NOMO-1 (cell line): ENCODE results near the gene RUBCNL.

Source experiments
- DNase-seq, 2 experiments: peaks; one replicate each; lab custom pipeline; 2025; ENCODE audit not compliant: unreplicated experiment in 2 of 2; lab: John Stamatoyannopoulos, UW

The RUBCNL gene

DNA sequence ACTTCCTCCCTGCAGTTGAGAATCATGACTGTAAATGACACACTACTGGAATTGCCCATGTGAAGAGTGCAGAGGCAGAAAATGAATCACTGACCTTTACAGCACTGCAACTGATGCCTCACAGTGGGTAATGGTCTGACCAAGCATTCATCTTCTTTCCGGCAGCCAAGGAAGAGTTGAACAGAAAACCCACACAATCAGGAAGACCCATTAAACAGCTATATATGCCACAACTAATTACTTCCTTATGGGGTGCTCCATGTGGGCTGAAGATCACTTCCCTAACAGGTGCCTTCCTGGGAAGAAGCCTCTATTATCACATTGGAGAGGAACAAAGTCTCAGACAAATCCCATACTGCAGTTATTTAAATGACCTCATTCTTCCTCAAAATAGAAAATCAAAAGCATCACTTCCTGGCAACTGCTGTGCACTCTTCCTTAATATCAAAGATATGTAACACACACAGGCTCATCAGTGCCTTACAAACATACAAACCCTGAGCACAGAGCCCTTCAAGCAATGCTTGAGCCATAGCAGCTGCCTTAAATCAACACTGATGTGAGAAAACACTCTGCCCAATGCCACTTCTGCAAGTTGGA lies 45.8 kb downstream of the RUBCNL start:
- DNase-seq: peak; percentile 43 to 76

DNA sequence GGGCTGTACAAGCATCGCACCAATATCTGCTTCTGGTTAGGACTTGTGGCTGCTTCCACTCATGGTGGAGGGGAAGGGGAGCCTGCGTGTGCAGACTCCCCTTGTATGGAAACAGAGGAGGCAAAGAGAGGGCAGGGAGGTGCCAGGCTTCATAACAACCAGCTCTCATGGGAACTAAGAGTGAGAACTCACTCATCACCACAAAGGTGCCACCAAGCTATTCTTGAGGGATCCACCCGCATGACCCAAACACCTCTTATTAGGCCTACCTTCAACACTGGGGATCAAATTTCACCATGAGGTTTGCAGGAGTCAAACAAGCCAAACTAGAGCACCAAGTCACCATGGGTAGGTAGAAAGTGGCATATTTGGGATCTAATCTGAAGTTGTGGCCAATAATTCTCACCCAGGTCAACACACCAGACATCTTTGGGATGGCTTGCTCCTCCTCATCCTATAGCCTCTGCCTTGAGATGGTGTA lies 46.4 kb downstream of the RUBCNL start:
- DNase-seq: no peak

DNA sequence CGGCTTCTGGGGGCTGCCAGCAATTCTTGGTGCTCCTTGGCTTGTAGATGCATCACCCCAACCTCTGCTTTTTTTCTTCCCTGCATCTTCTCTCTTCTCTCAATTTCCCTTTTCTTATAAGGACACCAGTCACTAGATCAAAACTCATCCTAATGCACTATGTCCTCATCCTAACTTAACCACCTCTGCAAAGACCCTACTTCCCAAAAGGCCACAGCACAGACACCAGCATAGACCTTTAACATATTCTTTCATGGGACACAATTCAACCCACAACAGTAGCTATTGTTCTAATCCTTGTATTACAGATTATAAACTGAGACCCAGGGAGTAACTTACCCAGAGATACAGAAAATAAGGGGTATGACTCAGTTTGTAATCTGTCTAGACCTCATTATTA lies 47.0 kb downstream of the RUBCNL start:
- no peak for DNase-seq

DNA sequence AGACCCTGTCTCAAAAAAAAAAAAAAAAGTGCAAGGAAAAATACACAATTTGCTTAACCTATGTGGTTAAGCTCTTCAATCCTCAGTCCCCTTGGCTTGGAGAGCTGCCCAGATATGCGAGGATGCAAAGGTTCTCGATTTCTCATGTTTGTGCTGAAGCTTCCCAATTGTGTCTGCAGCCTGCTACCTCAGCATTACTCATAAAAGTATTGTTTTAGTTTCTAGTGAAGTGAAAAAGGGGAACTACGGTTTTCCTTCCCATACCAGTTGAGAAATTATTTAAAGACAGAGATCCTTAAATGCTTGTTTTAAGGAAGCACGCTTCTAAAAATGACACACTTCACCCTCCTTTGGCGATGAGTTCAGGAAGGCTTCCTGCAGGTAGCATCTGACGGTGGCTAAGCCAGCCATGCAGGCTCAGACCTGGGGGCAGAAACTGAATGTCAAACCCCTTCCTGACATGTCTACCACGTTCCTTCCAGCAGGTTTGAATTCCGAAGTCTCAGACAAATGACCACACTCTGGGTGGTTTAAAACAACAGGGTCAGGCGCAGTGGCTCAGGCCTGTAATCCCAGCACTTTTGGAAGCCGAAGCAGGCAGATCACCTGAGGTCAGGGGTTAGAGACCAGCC lies 47.9 kb downstream of the RUBCNL start:
- peak; percentile 60 to 95 for DNase-seq

DNA sequence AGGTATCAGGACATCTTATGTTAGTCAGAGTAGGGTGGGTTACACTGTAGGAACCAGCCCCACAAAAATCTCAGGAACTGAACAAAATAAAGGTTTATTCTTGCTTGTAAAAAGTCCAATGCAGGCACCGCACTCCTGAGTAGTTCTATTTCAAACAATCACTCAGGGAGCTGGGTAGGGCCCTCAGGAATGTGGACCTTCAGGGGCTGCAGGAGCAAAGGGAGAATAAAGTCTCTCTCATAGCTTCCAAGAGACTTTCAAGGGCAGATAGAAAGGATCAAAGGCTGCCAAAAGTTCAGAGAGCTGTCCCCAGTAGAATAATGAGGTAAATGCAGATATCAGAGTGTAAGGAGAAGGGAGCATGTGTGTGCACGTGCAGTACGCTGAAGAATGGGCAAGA lies 49.4 kb downstream of the RUBCNL start:
- no peak for DNase-seq

DNA sequence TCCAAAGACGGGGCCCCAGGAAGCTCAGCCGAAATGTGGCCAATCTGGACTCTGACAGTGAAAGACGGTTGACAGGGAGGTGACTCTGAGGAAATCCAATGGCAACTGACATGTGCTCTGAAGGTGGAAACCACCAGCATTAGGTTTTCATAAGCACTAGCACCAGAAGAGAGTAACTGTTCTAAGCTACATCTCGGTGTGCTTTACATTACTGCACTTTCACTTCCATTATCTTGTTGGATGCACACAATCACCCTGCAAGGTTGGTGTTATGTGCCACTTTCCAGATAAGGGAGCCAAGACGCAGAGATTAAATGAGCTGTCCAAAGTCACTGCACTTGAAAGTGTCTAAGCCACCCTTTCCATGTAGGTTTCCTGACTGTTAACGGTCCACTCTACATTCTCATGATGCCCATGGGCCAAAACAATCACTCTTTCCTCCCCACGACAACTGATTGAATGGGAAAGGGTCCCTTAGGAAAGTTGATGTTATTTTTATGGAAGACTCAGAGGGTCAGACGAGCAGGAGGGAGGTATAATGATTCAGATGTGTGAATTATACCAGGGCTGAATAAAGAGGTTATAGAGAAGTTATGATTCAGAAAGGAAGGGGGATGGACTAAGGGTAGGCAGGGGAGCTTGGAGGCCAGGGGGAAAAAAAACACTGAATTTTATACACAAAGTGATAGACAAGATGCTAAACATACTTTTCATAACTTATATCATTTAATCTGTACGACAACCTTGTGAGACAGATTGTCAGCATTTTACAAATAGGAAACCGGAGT lies 52.8 kb downstream of the RUBCNL start:
- peak; percentile 60 to 77 for DNase-seq

DNA sequence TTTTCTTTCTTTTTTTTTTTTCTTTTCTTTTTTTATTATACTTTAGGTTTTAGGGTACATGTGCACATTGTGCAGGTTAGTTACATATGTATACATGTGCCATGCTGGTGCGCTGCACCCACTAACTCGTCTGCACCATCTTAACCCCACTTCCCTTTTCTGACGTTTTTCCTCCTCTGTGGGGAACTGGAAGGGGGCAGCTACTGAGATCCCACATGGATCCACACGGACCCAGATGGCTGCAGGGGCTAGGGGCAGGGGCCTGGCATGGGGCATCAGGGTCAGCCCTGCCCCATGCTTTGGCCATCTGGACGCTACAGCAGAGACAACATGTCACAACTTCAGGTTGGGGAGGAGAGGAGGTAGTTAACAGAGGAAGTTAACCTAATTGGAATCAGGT lies 54.3 kb downstream of the RUBCNL start:
- peak; percentile 45 to 54 for DNase-seq

DNA sequence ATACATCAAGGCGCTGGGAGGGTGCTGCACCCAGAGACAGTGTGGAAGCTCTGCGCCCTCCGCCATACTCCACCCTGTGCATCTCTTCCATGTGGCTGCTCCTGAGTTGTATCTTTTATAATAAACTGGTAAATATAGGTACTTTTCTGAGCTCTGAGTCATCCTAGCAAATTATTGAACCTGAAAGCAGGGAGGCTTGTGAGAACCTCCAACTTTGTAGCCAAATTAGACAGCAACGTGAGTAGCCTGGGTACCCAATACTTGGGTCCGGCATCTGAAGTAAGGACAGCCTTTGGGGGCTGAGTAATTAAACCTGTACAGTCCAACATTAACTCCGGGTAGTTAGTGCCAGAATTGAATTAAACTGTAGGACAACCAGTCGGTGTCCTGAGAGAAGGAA lies 57.4 kb downstream of the RUBCNL start:
- DNase-seq: no peak

DNA sequence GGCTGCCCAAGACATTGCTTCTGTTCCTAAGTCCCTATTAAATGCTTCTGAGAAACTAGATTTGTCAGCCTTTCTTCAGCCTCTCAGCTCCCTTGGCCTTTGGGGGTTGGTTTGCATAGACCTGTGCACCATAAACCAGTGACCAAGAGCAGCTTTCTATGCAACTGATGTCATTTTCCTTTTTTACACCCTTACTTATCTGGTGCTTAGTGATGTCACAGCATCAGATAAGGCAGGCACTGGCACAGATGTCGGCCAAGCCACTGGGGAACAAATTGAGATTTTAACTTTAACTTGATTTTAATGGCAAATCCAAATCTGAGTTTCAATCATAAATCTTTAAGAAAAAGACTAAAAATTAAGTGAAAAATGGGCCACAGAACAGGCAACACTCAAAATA lies 59.8 kb downstream of the RUBCNL start:
- no peak for DNase-seq

DNA sequence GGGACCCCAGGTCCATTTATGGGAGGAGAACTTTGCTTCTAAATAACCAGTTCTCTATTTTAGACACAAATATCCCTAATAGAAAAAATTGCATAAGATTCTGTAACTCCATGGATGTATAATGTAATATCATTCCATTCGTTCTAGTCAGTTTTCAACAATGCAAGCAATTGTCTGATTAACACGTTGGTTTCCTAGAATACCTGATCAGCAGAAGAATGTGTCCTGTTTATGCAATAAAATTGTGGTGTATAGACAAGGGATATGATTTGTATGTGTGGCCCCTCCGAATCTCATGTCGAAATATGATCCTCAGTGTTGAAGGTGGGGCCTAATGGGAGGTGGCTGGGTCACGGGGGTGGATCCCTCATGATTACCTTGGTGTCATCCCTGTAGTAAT lies 62.1 kb downstream of the RUBCNL start:
- DNase-seq: no peak

DNA sequence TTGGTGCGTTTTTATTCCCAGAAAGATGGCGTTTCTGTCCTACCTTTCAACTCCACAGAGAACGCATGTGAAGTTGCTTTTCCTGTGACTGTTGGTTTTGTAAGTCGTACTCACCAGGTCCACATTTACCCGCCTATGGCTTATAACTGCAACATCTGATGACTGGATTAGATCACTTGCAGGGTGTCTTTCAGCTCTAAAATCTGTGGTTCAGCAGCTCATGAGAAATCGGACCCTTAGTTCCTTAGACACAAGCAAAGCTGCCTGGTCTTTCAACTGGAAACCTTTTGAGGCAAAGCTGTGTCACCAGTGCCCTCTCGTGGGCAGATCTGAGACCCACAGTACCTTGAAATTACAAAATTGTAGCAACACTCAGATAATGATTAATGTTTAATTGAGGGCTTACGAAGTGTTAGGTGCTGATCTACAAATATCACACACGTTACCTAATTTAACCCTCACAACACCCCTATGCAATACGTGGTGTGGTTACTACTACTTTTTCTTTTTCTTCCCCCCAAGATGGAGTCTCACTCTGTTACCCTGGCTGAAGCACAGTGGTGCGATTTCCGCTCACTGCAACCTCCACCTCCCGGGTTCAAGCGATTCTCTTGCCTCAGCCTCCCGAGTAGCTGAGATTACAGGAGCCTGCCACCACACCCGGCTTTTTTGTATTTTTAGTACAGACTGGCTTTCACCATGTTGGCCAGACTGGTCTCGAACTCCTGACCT lies 65.4 kb downstream of the RUBCNL start:
- DNase-seq: peak; percentile 65 to 81

DNA sequence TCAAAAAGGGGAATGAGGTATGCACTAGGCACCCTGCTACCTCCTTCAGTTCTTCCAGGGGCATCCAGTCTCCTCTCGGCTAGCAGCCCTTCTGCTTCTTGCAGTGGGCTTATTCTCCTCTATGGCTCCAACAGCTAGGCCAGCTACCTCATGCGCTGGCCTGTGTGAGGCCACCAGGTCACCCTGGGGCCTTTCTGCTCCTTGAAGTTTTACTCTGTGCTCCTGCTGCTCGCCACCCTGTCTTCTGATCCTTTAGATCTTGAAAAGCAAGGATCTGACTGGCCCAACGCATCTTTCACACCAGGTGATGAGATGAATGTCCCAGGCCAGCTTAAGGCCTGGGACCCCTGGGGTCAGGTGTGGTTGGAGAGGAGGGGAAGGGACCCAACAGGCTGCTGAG lies 66.2 kb downstream of the RUBCNL start:
- no peak for DNase-seq

DNA sequence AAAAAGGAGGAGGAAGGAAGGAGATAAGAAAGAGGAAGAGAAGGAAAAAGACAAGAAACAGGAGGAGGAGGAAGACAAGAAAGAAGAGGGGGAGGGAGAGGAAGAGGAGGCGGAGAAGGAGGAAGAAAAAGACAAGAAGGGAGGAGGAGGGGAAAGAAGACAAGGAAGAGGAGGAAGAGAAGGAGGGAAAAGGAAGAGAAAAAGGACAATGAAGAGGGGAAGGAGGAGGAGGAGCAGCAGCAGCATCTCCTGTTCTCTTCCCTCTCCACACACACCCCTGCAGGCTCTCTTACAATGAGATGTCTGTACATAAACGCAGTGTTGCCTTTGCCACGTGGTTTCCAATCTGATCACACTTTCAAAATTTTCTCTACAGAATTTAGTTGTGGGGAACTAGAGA lies 66.6 kb downstream of the RUBCNL start:
- peak; percentile 24 to 32 for DNase-seq

DNA sequence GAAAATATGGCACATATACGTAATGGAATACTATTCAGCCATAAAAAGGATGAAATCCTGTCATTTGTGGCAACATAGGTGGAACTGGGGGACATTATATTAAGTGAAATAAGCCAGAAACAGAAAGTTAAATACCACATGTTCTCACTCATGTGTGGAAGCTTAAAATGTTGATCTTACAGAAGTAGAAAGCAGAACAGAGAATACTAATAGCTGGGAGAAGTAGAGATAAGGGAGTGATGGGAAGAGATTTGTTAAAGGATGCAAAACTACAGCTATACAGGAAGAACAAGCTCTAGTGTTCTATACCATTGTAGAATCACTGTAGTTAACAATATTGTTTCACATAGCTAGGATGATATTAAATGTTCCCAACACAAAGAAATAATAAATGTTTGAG lies 68.1 kb downstream of the RUBCNL start:
- DNase-seq: peak in 1 of 2 experiments; percentile 52

DNA sequence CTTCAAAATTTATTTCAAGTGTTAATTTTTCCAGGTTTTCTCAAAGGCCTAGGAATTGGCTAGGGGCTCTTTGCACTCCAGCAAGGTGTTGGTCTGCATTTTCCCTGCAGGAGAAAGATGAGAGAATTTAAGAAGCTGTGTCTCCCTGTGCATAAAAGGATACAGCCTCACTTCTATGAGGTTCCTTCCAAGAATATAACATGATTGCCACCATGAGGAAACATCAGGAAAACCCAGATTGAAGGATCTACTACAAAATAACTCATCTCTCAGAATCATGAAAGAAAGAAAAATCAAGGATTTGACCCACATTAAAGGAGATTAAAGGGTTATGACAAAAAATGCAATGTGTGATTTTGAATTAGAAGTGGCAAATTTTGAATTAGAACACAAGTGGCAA lies 69.9 kb downstream of the RUBCNL start:
- no peak for DNase-seq

DNA sequence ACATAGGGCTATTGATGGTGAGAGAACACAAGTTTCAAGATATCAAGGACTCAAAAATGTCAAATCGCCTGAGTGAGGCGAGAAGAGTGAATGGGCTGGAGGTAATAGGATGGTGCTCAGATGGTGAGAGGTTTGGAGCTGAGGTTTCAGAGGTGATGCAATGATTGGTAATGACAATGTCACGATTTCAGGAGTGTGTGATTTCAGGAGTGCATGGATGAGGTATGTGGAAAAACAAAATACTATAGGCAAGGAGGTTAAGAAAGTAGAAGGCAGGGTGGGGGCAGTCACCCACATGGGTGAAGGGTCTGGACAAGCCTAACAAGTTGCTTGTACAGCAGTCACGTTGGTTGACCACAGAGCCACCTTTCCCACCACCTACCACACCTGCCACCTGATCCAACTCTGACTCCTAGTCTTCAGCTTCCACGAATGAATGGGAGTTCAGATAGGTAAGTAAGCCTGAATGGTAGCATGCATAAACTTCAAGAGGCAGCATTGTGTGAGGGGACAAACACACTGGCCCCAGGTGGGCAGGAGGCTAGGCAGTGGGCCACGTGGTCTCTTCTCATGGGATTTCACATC lies 71.5 kb downstream of the RUBCNL start:
- no peak for DNase-seq

DNA sequence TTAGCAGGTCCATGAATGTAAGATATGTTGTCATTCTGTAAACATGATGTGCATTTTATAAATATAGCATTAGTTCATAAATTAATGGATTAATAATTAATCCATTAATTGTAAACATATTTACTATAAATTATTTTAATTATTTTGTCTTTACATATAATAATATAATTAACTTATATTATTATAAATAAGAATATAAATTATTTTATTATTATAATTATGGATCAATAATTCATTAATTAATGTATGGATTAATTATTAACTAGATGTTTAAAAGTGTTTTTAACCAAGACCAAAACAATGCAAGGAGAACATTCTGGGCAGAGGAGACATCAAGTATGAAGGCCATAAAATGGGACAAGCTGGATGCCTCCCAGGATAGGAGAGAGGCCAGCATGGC lies 72.0 kb downstream of the RUBCNL start:
- no peak for DNase-seq

DNA sequence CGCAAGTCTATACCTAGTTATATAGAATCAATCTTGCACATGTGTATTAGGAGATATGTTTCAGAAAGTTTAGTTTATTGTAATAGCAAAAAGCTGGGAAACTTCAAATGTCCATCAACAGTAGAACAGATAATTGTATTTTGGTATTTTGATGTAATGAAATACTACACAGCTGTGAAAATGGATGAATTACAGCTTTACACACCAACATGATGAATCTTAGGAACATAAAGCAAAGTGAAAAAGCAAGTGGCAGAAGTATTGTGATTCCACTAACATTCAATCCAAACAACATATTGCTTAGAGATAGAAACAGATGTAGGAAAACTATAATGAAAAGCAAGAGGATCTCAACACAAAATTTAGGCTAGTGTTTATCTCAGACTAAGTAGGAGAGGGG lies 72.5 kb downstream of the RUBCNL start:
- no peak for DNase-seq

DNA sequence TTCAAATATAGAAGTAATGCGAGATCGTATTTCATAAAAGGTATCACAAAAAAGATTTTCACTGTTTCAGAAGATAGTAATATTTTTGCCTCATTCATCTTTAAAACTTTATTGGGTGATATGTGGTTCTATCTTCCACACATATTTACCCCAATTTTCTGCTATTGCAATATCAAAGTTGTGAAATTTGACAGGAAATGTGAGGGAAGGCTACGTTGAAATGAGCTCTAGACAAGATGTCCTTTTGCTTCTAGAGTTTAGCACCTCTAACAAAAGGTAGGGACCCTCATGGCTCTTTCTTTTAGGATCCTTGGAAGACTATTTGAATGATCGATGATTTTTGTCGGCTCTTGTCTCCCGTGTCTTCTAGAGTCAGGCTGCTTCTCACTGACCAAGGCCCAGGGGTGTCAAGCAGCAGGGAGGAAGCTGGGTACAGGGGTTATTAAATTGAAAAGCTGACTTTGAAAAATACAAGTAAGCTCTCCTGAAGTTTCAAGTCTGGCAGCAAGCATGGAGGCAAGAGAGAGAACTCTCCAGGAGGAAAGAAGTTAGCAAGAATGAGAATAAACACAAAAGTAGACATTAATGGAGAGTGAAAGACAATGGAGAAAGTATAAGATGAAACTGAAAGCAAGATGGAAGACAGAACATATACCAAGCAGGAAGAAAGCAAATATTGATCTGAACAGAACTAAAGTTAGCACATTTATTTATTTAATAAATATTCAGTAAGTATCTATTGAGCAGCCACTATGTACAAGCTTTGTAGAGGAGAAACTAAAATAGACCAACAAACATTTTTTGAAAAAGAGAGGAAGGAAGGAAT lies 73.4 kb downstream of the RUBCNL start:
- peak; percentile 30 to 48 for DNase-seq

DNA sequence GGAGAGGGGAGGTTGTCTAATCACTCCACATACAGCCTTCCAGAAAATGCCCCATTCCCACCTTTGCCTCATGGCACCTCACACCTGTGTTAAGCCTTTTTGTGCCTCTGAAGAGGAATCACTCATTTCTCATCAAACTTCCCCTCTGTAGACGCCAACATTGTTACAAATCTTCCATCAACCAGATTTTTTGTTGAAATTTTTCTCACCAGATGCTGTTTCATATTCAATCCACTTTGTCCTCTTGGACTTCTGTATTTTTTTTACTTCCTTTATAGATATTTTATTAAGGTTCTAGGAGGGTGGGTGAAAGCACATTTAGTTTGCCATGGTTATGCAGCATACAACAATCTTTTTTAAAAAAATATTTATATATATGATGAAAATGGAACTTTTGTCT lies 74.0 kb downstream of the RUBCNL start:
- DNase-seq: peak in 1 of 2 experiments; percentile 21
